NK-92 (cell line): ENCODE data around the gene MON2.
"Not testable (repeated sequence)": the region's sequence is repeated elsewhere in the genome, so short reads cannot be mapped to it uniquely, and the experiment has no call there.

Experiments
- DNase-seq: peaks from one replicate; lab custom pipeline; 2025; ENCODE audit not compliant: unreplicated experiment; lab: John Stamatoyannopoulos, UW

The MON2 gene

GRCh38 chr12:62469704-62470103, 3.1 kb downstream of the MON2 start:
- no peak for DNase-seq

DNA sequence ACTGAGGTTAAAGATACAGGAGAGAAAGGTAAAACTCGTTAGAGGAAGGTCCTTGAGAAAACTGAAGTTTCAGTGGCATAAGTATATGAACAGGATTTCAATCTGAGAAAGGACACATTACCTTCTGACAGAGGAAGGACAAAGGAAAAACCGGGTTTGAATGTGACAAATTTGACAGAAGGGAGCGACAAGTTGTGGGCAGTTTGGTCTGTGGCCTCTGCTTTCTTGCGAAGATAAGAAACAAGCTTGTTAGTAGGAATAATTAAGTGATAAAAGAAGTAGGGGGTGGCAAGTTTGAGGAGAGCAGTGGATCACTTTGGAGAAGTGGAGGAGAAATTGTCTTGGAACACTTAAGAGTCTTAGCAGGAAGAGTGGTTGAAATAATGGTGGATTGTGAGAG, 5.1 kb downstream of the MON2 start:
- no peak for DNase-seq

GRCh38 chr12:62472472-62472871, 5.8 kb downstream of the MON2 start:
- DNase-seq, result no peak

DNA sequence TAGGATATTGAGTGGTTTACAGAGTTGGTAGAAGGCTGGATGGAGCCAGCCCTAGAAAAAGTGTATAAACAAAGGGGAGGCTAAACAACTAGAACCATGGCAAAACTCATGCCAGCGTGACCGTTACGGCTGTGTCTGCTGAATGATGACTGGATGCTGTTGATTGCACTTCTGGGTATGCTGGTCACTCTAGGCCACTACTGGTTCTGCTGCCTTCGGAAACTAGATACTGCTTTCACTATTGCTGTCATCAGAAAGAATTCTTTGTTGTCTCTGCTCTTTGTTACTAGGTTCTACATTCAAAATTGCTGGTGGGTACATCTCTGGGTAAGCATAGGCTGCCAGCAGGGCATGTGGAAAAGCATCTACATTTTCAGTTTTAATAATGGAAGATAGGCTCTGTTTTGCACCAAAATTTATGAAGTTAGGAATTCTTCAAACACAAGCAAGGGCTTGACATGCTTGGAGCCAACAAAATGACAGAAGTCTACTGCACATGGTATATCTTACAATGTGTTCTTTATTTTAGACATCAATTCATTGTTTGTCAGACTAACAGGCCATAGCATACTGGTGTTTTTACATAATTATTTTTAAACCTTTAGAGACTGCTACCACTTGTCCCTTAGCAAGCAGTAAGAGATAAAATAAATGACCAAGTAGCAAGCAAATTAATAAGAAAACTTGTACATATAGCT, 15.4 kb downstream of the MON2 start:
- DNase-seq, result no peak

DNA sequence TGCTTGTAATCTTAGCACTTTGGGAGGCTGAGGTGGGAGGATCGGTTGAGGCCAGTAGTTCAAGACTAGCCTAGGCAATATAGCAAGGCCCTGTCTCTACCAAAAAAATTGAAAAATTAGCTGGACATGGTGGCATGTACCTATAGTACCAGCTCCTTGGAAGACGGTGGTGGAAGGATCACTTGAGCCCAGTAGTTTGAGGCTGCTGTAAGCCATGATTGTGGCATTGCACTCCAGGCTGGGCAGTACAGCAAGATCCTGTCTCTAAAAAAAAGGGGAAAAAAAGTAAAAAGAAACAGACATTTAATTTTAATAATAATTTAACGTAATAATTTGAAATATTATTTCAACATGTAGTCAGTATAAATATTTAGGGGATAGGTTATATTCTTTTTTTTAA, 16.1 kb downstream of the MON2 start:
- no peak for DNase-seq

GRCh38 chr12:62484233-62484632, 17.6 kb downstream of the MON2 start:
- DNase-seq, result no peak

DNA sequence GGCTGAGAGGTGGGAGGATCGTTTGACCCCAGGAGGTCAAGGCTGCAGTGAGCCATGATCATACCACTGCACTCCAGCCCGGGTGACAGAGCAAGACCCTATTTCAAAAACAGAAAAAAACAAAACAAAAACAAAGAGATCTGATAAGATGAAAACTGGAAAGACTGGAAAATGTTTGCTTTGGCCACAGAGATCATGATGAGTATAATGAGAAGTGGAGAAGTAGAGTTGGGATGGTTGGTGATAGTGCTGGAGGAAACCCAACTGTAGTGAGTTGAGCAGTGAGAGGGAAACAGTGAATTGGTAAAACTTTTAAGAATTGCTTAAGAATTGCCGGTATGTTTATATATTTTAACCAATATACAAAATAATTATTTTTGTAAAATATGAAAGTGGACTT, 39.2 kb downstream of the MON2 start:
- no peak for DNase-seq

- no peak for DNase-seq
These were observed 46.3 kb downstream of the MON2 start for GRCh38 chr12:62512901-62513300.

GRCh38 chr12:62514080-62514479, 47.5 kb downstream of the MON2 start:
- DNase-seq, result not testable (repeated sequence)

- no peak for DNase-seq
These were observed 50.3 kb downstream of the MON2 start for GRCh38 chr12:62516927-62517326.

DNA sequence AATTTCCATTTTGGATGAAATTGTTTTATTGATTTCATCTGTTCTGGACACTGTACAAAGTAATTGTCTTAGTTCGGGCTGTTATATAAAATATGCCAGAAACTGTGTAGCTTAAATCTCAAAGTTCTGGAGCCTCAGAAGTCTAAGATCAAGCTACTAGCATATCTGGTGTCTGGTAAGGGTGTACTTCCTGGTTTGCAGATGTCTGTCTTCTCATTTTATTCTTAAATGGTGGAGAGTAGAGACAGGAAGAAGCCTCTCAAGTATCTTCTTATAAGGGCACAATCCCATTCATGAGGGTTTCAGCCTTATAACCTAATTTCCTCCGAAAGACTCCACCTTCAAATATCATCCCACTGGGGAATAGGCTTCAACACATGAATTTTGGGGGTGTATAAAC, 51.3 kb downstream of the MON2 start:
- DNase-seq, result no peak

DNA sequence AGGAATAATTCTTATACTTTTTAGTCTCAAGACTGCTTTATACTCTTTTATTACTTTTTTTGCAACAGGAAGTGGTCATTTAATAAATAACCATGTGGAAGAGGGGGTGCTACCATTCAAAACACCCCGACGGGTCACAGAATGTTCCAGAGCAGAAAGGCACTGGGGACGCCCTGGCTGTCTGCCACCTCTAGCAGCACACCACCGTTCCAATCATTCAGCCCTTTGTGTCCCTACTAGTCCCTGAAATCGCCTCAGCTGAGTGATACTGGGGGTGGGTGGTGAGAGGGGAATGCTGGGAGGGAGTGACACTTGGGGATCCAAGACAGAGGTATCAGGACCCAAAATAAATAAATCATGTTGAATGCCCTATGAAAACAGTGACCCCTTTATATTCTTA, 52.4 kb downstream of the MON2 start:
- DNase-seq, result no peak

- DNase-seq, result no peak
These were observed 53.7 kb downstream of the MON2 start for GRCh38 chr12:62520361-62520760.

DNA sequence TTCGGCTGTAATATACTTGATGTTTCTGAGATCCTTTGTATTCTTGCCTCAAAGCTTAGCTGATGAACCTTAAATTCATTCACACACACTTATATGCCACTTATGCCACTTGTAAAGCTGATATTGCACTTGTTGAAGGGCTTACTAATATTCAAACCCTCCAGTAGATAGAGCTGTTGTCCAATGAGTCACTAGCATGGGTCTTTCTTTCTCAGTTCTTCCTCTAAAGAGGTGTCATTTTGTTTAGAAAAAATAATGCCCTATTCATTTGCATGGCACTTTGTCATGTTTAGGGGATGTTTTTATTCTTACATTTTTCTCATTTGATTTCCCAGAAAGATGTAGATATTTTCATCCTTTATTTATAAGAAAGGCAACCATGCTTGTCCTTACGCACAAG, 56.4 kb downstream of the MON2 start:
- DNase-seq, result no peak

DNA sequence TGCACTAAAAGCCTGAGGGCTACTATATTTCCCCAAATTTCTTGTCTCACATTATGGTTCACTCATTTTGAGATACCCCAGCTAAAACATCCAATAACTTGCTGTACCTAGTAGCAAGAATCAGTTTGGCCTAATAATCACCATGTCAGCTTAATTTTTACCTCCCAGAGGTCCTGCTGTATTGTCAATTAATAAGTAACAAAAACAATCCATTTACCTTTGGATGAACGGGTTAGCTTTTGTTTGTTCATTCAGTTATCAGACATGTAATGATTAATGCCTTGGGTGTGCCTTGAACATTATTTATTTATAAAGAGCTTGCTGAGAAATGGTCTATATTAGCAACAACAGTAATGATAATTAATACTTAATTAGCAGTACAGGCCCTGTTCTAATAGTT, 57.0 kb downstream of the MON2 start:
- DNase-seq, result no peak

GRCh38 chr12:62525271-62525670, 58.6 kb downstream of the MON2 start:
- no peak for DNase-seq

- no peak for DNase-seq
These were observed 64.0 kb downstream of the MON2 start for GRCh38 chr12:62530596-62530995.

DNA sequence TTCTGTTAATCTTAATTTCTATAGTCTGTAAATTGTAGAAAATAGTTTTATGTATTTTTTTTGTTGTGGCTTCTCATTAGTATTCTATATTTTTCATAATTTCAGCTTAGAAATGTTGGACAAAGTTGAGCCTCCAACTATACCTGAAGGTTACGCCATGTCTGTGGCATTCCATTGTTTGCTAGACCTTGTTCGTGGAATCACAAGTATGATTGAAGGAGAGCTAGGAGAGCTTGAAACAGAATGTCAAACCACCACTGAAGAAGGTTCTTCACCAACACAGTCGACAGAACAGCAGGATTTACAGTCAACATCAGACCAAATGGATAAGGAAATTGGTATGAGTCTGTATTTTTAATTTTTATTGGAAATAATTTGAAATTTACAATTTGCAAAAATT, 65.7 kb downstream of the MON2 start:
- no peak for DNase-seq

- DNase-seq, result no peak
These were observed 66.6 kb downstream of the MON2 start for GRCh38 chr12:62533087-62533754.

DNA sequence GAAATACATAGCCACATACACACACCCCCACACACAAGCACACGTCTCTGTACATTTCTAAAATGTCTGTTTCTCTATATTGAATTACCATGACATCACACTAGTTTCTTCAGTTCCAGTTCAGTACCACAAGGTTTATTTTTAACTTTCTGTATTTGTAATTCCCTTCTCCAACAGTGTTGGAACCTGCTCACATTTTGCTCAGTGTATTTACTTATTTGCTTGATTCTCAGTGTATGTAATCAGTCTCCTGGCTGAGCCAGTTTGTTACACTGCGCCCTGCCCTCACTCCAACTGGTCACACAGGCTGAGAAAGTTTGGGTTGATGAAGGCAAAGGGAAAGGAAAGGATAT, 67.1 kb downstream of the MON2 start:
- no peak for DNase-seq

- DNase-seq, result no peak
These were observed 69.9 kb downstream of the MON2 start for GRCh38 chr12:62536546-62536945.

DNA sequence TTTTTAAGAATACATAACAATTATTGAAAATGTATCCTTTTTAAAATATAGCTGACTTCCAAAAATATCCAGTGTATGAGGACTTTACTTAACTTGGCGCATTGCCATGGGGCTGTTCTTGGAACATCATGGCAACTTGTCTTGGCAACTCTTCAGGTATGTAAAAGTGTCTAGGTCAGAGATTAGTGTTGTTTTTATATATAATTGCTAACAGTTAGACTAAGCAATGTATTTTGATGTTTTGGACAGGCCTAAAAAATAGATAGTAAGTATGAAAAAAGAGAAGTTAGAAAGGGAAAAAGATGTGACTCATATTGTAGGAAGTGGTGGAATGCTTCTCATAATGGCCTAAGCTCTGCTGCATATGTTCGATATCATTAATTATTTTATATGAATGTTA, 70.9 kb downstream of the MON2 start:
- DNase-seq, result no peak

DNA sequence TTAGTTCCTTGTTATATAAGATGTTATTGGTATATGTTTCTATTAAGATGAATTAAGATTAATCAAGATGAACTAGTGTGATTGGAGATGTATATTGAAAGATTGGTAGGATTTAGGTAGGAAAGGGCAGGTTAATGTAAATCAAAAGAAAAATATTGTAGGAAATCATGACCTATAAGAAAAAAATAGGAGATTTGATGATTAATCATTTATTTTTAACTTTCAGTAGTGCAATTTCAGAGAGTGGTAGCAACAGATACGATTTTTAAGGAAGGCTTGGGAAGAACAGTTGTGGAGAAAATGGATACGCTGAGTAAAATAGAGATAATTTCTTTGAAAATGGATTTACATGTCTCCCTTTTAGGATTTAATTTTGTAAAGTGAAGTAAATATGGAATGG, 73.7 kb downstream of the MON2 start:
- DNase-seq, result no peak
